Measurements from ENCODE around the gene NFE2L3. TPM values are rescaled to one million over a fixed set of nuclear protein-coding genes. Genes with fewer than 3 reads are reported as not detected.
A peak's percentile ranks its signal among the peaks of the same experiment; 100 is the strongest.
"Not testable (repeated sequence)": the region's sequence is repeated elsewhere in the genome, so short reads cannot be mapped to it uniquely, and the experiment has no call there.

Gene NFE2L3
- total RNA-seq, 2 donors from 2014 or later: 3.9 to 4.3 TPM

DNA sequence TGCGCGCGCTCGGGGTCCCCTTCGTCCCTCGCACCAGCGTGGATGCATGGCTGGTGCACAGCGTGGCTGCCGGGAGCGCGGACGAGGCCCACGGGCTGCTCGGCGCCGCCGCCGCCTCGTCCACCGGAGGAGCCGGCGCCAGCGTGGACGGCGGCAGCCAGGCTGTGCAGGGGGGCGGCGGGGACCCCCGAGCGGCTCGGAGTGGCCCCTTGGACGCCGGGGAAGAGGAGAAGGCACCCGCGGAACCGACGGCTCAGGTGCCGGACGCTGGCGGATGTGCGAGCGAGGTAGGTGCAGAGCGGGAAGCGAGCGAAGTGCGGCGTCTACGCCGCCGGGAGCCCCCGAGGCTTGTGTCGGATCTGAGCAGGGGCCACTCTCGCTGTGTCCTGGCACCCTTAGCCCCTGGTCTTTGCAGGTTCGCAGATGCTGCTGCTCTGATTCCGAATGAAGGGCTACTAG is 813 bp downstream of the NFE2L3 start:
- ATAC-seq: peak; percentile 19
- H3K9me3 ChIP-seq (ENCODE audit: control insufficient read depth, low read length, poor library complexity, severe bottlenecking); H3K27me3 Mint-ChIP-seq; H3K36me3 Mint-ChIP-seq (ENCODE audit: low read depth): not testable (repeated sequence)
- H3K4me3 Mint-ChIP-seq: peak overlapping the region; percentile 94
- peak in 2 of 3 donors; percentile 23 for DNase-seq
- peaks cover 44% of the 10 kb centered on the region for H3K4me1 Mint-ChIP-seq
- H3K27ac Mint-ChIP-seq: peak overlapping the region; percentile 98

DNA sequence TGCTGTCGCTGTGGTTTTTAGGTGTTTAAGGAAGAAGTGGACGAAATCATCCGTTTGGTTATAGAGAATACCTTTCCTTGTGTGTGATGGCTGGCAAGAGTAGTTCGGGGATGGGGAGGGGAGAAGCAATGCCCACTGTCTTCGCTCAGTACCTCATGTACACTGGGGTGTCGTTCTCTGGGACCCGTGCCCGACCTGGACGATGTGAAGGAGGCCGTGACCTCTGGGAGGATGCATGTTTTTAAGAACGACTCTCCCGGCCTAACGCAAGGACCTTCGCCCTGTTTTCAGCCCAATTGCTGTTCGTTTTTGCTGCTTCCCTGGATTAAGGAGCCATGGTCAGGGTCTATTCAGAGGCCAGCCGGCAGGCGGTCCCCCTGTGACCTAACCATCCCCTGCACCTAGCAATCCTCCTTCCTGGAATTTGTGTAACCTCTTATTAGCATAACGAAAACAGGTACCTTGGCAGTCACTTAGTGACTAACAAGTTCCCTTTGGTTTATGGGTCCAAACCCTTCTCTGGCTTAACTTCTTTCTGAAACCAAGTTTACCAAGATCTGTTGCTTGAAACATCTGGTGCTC is 1.3 kb downstream of the NFE2L3 start:
- peaks cover 47% of the 10 kb centered on the region for H3K4me1 Mint-ChIP-seq
- peaks cover 2% of the 10 kb centered on the region for H3K36me3 Mint-ChIP-seq (ENCODE audit: low read depth)

GRCh38 chr7:26153823-26154783 is 2.1 kb downstream of the NFE2L3 start:
- DNase-seq: peak in 1 of 3 donors; percentile 22
- H3K36me3 Mint-ChIP-seq (ENCODE audit: low read depth): peaks cover 2% of the 10 kb centered on the region
- no peak for ATAC-seq
- H3K4me1 Mint-ChIP-seq: peaks cover 51% of the 10 kb centered on the region
- H3K9me3 ChIP-seq (ENCODE audit: control insufficient read depth, low read length, poor library complexity, severe bottlenecking): no peaks in the 10 kb centered on the region
- H3K4me3 Mint-ChIP-seq: peak overlapping the region; percentile 94
- H3K27me3 Mint-ChIP-seq: no peaks in the 10 kb centered on the region
- H3K27ac Mint-ChIP-seq: peak overlapping the region; percentile 98

More for the DNA sequence above, 1.3 kb downstream of the NFE2L3 start:
- peak overlapping the region; percentile 98 for H3K27ac Mint-ChIP-seq
- DNase-seq (no peak), ATAC-seq (no peak)
- H3K27me3 Mint-ChIP-seq: no peaks in the 10 kb centered on the region
- peak overlapping the region; percentile 94 for H3K4me3 Mint-ChIP-seq
- no peaks in the 10 kb centered on the region for H3K9me3 ChIP-seq (ENCODE audit: control insufficient read depth, low read length, poor library complexity, severe bottlenecking)

GRCh38 chr7:26155531-26156375 is 3.8 kb downstream of the NFE2L3 start:
- no peaks in the 10 kb centered on the region for H3K27me3 Mint-ChIP-seq
- DNase-seq (no peak), ATAC-seq (peak; percentile 1)
- H3K4me3 Mint-ChIP-seq: peak overlapping the region; percentile 78
- H3K27ac Mint-ChIP-seq: peak overlapping the region; percentile 98
- peaks cover 57% of the 10 kb centered on the region for H3K4me1 Mint-ChIP-seq
- no peaks in the 10 kb centered on the region for H3K9me3 ChIP-seq (ENCODE audit: control insufficient read depth, low read length, poor library complexity, severe bottlenecking)
- peaks cover 2% of the 10 kb centered on the region for H3K36me3 Mint-ChIP-seq (ENCODE audit: low read depth)

DNA sequence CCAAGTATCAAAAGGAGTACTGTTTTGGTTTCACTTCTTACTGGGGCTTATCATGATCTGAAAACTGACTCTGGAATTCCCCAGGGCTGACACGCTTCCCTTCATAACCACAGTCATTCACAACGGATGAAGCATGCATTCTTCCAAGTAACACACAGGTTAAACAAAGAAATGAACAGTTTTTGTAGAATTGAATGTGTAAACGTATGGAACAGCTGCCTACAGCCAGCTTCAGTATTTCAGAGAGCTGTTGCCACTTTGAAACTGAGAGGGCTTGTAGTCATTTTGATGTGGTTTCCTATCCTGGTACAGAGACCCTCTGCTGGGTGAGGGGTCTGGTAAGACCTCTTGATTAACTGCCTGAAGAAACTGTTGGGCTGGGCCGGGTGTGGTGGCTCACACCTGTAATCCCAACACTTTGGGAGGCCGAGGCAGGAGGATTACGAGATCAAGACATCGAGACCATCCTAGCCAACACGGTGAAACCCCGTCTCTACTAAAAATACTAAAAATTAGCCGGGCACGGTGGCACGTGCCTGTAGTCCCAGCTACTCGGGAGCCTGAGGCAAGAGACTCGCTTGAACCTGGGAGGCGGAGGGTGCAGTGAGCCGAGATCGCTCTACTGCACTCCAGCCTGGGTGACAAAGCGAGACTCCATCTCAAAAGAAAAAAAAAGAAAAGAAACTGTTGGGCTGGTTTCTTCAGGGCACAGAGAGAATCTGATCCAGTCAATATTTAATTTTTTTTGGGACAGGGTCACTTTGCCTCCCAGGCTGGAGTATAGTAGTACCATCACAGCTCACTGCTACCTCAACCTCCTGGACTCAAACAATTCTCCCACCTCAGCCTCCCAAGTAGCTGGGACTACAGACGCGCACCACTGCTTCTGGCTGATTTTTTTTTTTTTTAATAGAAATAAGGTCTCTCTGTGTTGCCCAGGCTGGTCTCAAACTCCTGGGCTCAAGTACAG is 4.7 kb downstream of the NFE2L3 start:
- ATAC-seq: peak; percentile 79
- Mint-ChIP-seq H3K36me3 (ENCODE audit: low read depth) (peaks cover 2% of the 10 kb centered on the region), H3K4me1 (peaks cover 51% of the 10 kb centered on the region), H3K27me3 (no peaks in the 10 kb centered on the region), H3K27ac (peak overlapping the region; percentile 98), H3K4me3 (peak overlapping the region; percentile 78)
- DNase-seq: peak in 2 of 3 donors; percentile 18 to 50
- no peaks in the 10 kb centered on the region for H3K9me3 ChIP-seq (ENCODE audit: control insufficient read depth, low read length, poor library complexity, severe bottlenecking)

DNA sequence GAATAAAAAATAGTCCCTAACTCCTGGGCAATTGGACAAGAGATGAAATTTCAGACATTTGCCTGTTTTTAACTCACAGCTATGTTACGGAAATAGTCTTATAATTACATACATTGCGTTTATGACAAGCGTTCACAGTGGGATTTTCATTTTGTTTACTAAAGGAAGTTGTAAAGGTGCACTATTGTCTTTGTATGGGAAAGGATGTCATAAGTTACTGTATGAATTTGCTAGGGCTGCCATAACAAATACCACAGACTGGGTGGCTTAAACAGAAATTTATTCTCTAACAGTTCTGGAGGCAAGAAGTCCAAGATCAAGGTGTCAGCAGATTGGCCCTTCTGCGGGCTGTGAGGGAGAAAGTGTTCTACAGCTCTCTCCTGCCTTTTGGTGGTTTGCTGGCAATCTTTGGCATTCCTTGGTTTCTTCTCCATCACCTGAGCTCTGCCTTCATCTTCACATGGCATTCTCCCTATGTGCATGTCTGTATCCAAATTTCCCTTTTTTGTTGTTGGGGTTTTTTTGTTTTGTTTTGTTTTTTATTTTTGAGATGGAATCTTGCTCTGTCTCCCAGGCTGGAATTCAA is 5.6 kb downstream of the NFE2L3 start:
- ATAC-seq: no peak
- Mint-ChIP-seq H3K4me3 (no peak overlapping the region), H3K4me1 (peaks cover 49% of the 10 kb centered on the region)

GRCh38 chr7:26159243-26159642 is 7.2 kb downstream of the NFE2L3 start:
- ATAC-seq: no peak
- no peak for DNase-seq
- Mint-ChIP-seq H3K27me3 (no peaks in the 10 kb centered on the region), H3K4me3 (no peak overlapping the region), H3K36me3 (ENCODE audit: low read depth) (no peaks in the 10 kb centered on the region), H3K27ac (no peak overlapping the region), H3K4me1 (peaks cover 36% of the 10 kb centered on the region)
- H3K9me3 ChIP-seq (ENCODE audit: control insufficient read depth, low read length, poor library complexity, severe bottlenecking): no peaks in the 10 kb centered on the region

More for the DNA sequence above, 5.6 kb downstream of the NFE2L3 start:
- peak overlapping the region; percentile 98 for H3K27ac Mint-ChIP-seq
- no peak for DNase-seq
- no peaks in the 10 kb centered on the region for H3K9me3 ChIP-seq (ENCODE audit: control insufficient read depth, low read length, poor library complexity, severe bottlenecking)
- H3K27me3 Mint-ChIP-seq: no peaks in the 10 kb centered on the region
- H3K36me3 Mint-ChIP-seq (ENCODE audit: low read depth): peaks cover 2% of the 10 kb centered on the region

DNA sequence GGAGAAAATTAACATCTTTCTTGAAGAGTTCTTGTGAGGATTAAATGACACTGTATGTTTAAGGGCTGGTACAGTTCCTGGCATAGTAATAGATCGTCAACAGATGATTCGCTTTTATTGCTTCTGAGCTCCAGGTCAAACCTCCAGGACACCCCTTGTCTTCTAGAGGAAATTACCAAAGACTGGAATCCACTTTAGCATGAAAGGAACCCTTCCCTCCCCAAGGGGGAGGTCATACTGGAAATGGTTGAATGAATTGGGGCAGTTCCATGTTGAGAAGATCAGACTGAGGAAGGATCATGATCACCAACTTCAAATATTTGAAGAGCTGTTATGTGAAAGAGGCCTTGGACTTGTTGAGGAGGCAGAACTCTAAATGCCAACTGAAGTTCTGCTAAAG is 8.9 kb downstream of the NFE2L3 start:
- no peaks in the 10 kb centered on the region for H3K9me3 ChIP-seq (ENCODE audit: control insufficient read depth, low read length, poor library complexity, severe bottlenecking)
- Mint-ChIP-seq H3K27ac (peak overlapping the region; percentile 45), H3K4me3 (no peak overlapping the region), H3K27me3 (no peaks in the 10 kb centered on the region), H3K36me3 (ENCODE audit: low read depth) (no peaks in the 10 kb centered on the region), H3K4me1 (peaks cover 24% of the 10 kb centered on the region)
- no peak for DNase-seq
- no peak for ATAC-seq

GRCh38 chr7:26162431-26162830 is 10.4 kb downstream of the NFE2L3 start:
- H3K9me3 ChIP-seq (ENCODE audit: control insufficient read depth, low read length, poor library complexity, severe bottlenecking): no peaks in the 10 kb centered on the region
- Mint-ChIP-seq H3K4me1 (peaks cover 26% of the 10 kb centered on the region), H3K4me3 (no peak overlapping the region), H3K36me3 (ENCODE audit: low read depth) (no peaks in the 10 kb centered on the region), H3K27ac (peak overlapping the region; percentile 45), H3K27me3 (no peaks in the 10 kb centered on the region)
- DNase-seq: no peak
- no peak for ATAC-seq

DNA sequence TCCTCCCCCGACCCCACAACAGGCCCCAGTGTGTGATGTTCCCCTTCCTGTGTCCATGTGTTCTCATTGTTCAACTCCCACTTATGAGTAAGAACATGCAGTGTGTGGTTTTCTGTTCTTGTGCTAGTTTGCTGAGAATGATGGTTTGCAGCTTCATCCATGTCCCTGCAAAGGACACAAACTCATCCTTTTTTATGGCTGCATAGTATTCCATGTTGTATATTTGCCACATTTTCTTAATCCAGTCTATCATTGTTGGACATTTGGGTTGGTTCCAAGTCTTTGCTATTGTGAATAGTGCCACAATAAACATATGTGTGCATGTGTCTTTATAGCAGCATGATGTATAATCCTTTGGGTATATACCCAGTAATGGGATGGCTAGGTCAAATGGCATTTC is 11.8 kb downstream of the NFE2L3 start:
- H3K27ac Mint-ChIP-seq; H3K27me3 Mint-ChIP-seq; ATAC-seq; H3K36me3 Mint-ChIP-seq (ENCODE audit: low read depth); H3K4me3 Mint-ChIP-seq; DNase-seq; H3K9me3 ChIP-seq (ENCODE audit: control insufficient read depth, low read length, poor library complexity, severe bottlenecking): not testable (repeated sequence)
- peaks cover 25% of the 10 kb centered on the region for H3K4me1 Mint-ChIP-seq

GRCh38 chr7:26165950-26166683 is 14.1 kb downstream of the NFE2L3 start:
- H3K9me3 ChIP-seq (ENCODE audit: control insufficient read depth, low read length, poor library complexity, severe bottlenecking): no peaks in the 10 kb centered on the region
- H3K4me1 Mint-ChIP-seq: peaks cover 12% of the 10 kb centered on the region
- peak overlapping the region; percentile 79 for H3K27ac Mint-ChIP-seq
- no peaks in the 10 kb centered on the region for H3K36me3 Mint-ChIP-seq (ENCODE audit: low read depth)
- DNase-seq (no peak), ATAC-seq (peak; percentile 12)
- H3K4me3 Mint-ChIP-seq: no peak overlapping the region
- H3K27me3 Mint-ChIP-seq: no peaks in the 10 kb centered on the region
